Renal cortical epithelial cell (primary cell): ENCODE data around the gene CEP350. TPM values are rescaled to one million over a fixed set of nuclear protein-coding genes. Genes with fewer than 3 reads are reported as not detected.

Source experiments
- DNase-seq: peaks from one replicate; pipeline ENCODE4 v3.0.0-alpha.2; 2011; ENCODE audit warnings: low read depth
- total RNA-seq: library from RNA; depleted of rRNA; stranded (reverse); fragments of >200 nt; gene quantifications from 2 replicates; pipeline ENCODE4 v1.2.3, GENCODE V29; 2014

Gene CEP350, protein sequence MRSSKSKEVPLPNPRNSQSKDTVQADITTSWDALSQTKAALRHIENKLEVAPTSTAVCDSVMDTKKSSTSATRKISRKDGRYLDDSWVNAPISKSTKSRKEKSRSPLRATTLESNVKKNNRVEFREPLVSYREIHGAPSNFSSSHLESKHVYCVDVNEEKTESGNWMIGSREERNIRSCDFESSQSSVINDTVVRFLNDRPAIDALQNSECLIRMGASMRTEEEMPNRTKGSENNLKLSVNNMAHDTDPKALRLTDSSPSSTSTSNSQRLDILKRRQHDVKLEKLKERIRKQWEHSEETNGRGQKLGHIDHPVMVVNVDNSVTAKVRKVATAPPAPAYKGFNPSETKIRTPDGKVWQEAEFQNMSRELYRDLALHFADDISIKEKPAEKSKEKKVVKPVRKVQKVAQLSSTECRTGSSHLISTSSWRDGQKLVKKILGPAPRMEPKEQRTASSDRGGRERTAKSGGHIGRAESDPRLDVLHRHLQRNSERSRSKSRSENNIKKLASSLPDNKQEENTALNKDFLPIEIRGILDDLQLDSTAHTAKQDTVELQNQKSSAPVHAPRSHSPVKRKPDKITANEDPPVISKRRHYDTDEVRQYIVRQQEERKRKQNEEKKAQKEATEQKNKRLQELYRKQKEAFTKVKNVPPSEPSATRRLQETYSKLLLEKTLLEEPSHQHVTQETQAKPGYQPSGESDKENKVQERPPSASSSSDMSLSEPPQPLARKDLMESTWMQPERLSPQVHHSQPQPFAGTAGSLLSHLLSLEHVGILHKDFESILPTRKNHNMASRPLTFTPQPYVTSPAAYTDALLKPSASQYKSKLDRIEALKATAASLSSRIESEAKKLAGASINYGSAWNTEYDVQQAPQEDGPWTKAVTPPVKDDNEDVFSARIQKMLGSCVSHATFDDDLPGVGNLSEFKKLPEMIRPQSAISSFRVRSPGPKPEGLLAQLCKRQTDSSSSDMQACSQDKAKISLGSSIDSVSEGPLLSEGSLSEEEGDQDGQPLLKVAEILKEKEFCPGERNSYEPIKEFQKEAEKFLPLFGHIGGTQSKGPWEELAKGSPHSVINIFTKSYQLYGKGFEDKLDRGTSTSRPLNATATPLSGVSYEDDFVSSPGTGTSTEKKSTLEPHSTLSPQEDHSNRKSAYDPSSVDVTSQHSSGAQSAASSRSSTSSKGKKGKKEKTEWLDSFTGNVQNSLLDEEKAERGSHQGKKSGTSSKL (N-terminal part only)
- total RNA-seq, result 30.2 and 53.5 TPM in 2 replicates

DNA sequence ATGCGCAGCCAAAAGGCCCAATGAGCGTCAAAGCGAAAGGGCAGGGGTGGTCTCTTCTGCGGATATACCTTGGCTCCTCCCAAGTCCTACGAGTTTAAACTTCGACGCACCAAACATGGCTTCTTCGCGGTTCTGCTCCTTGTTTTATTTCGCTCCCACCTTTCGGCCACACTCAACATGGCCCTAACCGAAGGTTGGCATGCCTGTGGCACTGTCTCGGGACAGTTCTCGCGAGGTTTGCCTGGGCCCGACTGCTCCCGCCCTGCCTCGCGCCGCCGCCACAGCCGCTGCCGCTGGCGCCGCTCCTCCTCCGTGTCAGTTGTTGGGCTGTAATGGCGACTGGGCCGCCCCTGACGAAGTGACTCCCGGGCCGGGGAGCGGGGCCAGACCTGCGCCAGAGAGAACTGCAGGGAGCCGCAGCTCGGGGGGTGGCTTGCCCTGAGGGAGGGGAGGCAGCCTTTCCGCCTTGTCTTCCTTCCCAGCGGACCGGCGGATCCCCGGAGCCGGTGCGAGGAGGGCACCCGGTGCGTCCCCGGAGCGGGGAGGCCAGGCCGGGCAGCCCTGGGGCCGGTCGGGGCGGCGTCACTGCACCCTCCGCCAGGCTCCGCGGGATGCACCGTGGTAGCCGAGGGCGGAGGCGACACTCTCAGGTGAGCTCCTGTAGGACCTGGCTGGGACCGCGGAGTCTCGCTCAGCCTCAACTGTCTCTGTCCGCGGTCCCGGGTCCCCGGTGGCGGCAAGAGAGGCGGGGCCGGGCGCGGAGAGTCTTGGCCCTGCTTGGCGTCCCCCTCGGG is at the start of gene CEP350:
Gene CEP350 (plus strand): TSS at position 318 of the 794 bp plus-strand sequence. CDS start 31,372 bp downstream, outside the sequence.
- DNase-seq, result peak; percentile 99

DNA sequence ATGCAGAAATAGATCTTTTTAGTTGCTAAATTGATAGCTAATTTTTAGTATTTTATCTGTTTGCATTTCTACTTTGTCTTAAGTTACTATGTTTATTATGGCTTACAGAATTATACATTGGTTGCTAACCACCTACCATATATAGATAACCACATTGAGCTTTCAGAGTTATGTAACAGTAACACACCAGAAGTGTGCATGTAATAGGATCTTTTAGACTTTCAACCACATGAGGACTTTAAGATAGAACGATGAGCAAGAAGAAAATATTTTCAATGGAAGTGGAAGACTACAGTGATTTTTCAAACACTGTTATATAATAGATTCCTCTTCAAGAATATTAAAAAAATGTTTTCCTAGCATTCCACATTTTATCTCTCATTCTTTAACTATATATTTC is 43.7 kb upstream of the CEP350 start:
- DNase-seq, result no peak

DNA sequence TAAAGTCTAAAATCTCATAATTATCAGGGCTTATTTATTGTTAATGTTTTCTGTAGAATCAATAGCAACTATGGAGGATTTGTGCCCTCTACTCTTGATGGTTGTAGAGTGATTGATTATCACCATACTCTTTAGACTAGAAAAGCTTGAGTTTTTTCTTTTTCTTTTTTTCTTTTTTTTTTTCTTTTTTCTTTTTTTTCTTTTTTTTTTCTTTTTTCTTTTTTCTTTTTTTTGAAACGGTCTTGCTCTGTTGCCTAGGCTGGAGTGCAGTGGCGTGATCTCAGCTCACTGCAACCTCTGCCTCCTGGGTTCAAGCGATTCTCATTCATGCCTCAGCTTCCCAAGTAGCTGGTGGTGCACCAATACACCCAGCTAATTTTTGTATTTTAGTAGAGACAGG is 42.8 kb upstream of the CEP350 start:
- no peak for DNase-seq

DNA sequence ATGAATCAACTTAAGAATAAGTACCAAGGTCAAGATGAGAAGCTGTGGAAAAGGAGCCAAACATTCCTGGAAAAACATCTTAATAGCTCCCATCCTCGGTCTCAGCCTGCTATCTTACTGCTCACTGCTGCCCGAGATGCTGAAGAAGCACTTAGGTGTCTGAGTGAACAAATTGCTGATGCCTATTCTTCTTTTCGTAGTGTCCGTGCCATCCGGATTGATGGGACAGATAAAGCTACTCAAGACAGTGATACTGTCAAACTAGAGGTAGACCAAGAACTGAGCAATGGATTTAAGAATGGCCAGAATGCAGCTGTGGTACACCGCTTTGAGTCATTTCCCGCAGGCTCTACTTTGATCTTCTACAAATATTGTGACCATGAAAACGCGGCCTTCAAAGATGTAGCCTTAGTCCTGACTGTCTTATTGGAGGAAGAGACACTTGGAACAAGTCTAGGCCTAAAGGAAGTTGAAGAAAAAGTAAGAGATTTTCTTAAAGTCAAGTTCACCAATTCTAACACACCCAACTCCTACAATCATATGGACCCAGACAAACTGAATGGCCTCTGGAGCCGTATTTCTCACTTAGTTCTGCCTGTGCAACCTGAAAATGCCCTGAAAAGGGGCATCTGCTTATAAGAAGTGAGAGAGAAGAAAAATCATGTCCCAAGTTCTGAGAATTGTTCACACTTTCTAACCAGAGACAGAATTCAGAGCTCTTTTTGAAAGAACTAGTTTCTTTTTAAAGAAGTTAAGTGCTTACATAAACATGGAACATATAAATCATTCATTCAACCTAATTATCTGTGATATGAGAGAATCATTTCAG is 36.8 kb upstream of the CEP350 start:
- no peak for DNase-seq

DNA sequence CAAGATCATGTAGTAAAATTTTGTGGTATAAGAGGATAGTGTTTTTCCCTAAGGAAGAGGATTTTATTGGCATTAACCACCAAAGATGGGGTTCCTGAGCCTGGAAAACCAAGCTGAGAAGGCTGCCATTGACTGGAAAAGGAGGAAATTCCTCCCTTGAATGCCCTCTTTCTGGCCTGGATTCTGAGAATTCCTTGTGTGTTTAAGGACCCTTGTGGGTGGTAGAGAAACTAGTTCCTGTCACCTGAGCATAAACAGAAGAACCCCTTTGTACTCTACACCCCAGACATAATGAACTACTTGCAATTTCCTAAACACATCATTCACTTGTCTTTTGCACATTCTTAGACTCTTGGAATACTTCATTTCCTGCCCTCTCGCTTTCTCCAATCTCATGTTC is 33.1 kb upstream of the CEP350 start:
- DNase-seq, result no peak

DNA sequence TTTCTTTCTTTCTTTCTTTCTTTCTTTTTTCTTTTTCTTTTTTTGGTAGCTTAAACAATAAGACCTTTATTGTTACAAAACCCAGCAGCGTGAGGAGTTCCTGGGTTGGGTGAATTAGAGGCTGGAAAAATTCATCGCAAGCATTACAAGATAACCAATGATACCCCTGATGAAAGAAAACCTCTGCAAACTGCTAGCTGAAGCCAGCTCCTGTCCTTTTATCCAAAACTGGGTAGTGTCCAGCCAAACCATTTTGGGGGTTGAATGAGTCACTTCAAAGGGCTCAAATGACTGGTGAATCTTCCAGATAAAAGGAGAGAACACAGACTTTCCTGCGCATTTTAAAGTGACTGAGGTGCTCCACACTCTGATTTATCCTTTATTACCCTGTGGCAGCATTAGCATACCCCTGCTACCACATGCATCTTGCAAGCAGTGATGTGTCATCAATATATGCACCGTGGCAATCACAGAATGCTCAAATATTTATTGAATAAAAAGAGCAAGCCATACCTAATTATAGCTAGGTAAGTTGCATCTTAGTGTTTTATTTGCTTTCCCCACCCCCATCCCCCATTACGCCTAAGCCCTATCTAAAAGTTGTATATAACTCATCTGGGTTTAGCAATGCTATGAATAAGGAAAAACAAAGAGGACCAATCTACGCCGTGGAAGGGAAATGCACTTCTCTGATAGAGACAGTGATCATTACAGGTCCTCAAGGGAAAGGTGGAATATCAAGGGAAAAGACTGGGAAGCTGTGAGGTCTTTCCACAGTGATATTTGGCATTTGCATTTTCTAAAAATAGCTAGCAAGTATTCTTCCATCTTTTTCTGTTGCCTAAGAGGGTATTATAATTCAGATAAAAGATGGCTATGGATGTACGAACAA is 32.4 kb upstream of the CEP350 start:
- no peak for DNase-seq

DNA sequence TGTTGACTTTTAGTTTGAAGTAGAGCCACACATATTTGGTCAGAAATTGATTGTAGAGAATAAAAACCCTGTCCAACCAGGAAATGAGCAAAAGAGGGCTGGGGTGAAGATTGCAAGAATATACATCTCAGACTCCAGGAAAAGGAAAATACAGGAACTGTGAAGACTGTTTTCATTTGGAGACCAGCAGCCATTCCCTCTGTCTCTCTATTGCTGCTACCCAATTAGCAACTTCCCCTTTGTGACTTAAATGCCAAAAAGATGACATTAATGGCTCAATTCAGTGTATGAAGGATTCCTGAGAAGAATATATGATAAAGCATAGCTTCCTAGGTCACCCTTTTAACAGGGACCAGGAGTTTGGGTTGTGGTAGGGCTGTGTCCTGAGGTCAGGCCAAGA is 31.6 kb upstream of the CEP350 start:
- DNase-seq, result no peak

DNA sequence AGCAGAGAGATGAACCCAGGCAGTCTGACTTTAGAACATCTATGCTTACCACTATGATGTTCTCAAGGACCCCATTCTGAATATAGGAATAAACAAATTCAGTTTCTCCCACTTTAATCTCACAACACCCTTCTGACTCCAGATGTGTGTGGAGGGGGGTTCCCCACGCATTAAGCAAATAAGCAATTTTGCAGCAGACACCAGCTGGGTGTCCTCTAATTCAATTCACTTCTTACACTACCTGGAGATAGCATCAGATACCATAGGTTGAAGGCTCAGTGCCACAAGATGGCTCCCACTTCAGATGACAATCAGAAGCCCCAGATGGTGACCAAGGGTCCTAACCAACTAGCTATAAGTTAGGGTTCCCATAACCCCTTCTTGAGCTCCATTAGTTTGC is 30.3 kb upstream of the CEP350 start:
- DNase-seq, result no peak

DNA sequence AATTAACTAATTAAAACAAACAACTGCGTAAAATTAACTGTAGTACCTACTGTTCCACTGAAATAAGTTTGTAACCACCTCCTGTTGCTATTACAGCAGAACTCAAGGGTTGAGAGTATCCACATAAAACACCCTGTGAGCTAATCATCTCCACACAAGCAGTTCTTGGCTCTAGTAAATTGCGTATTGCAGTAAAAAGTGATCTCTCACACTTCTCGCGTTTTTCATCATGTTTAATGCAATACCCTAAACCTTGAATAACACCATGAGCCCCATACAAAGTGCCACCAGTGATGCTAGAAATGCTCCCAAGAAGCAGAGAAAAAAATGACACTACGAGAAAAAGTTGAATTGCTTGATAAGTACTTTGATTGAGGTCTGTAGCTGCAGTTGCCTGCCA is 29.3 kb upstream of the CEP350 start:
- no peak for DNase-seq

DNA sequence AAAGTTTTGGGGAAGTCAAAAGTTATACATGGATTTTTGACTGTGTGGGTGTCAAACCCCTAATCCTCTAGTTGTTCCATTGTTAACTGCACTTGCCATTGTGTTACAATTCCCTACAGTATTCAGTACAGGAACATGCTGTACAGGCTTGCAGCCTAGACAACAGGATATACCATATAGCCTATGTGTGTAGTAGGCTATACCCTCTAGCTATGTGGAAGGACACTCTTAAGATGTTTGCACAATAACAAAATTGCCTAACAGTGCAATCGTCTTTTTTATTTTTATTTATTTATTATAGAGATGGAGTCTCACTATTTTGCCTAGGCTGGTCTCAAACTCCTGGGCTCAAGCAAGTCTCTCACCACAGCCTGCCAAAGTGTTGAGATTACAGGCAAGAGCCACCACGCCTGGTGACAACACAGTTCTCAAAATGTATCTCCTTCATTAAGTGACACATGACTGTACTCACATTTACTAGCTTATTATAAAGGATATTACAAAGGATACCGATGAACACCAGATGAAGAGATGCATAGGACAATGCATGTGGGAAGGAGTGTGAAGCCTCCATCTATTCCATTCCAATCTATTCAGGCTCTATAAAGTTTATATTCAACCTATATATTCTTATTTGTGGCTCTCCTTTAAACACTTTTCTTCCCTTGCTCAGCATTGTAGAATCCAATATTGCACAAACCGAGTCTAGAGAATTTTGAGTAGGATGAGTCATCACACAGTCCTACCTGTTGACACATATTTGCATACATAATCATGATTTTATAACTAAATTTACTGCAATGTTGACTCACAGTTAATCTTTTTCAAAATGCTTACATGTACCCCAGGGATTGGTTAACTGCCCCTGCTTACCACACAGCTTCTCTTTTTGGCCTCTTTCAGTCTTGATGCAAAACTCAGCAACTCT is 28.4 kb upstream of the CEP350 start:
- peak; percentile 96 for DNase-seq

DNA sequence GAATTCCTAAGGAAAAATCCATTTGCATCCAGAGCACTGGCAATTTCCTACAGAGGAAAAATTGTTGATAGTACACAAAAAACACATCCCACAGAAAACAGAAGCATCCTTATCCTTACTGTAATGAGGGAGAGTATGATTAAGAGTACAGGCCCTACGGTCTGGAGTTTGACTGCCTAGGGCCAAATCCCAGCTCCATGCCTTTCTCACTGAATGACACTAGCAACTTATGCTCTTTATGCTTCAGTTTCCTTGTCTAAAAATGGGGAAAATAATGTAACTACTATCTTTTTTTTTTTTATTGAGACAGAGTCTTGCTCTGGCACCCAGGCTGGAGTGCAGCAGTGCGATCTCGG is 27.8 kb upstream of the CEP350 start:
- no peak for DNase-seq

DNA sequence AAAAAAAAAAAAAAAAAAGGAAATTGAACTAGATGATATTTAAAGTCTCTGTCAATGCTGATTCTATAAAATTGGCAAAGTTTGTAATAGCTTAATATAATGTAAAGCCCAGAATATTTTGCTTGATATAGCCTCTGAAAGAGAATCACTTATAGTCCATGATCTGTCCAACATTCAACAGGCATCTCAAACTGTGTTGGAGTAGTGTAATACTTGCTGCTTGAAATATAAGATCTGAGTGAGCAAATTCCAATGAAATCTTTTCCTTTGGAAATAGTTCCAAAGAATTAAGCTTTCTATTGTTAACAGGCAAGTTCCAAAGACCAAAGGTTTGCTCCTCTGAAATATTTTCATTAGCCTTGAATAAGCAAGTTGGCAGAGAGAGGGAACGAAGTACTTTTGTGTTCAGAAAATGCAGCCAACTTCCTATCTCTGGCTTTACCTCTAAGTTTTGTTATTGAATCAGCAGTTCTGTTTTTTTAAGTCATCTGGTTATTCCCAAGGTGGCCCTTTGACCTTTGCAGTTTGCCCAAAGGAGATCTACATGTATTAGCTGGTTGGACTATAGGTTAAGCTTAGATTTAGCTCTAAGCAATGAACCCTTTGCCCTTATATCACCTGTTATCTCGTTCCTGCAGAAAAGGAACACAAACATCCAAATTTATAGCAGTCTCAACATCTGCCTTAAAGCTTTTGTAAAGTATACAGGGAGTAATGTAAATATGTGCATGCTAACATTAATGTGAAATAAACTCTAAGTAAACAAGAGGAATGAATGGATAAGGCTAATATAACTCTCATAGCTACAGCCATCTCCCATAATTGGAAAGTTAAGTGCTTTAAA is 24.4 kb upstream of the CEP350 start:
- no peak for DNase-seq

DNA sequence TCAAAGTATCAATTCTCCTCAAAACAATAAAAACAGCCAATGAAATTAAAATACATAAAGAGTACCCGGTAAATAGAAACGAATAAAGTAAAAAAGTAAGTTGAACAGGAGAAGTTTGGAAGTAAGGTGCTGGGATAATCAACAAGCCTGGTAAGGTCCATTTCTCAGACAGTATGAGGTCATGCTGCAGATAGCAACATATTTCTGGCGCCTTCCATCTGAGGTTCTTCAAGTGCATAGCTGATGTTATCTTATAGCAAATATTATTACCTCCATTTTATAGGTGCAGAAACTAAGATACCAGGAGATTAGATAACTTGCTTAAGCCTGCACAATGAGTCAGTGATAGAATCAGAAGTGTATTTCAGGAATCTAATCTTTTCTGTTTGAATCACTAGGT is 23.7 kb upstream of the CEP350 start:
- no peak for DNase-seq

DNA sequence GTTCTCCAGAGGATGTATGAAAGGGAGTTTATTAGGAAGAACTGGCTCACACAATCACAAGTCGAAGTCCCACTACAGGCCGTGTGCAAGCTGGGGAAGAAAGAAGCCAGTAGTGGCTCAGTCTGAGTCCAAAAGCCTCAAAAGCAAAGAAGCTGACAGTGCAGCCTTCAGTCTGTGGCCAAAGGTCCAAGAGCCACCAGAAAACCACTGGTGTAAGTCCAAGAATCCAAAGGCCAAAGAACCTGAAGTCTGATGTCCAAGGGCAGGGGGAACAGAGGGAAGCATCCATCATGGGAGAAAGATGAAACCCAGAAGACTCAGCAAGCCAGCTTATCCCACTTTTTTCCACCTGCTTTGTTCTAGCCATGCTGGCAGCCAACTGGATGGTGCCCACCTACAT is 21.4 kb upstream of the CEP350 start:
- no peak for DNase-seq

DNA sequence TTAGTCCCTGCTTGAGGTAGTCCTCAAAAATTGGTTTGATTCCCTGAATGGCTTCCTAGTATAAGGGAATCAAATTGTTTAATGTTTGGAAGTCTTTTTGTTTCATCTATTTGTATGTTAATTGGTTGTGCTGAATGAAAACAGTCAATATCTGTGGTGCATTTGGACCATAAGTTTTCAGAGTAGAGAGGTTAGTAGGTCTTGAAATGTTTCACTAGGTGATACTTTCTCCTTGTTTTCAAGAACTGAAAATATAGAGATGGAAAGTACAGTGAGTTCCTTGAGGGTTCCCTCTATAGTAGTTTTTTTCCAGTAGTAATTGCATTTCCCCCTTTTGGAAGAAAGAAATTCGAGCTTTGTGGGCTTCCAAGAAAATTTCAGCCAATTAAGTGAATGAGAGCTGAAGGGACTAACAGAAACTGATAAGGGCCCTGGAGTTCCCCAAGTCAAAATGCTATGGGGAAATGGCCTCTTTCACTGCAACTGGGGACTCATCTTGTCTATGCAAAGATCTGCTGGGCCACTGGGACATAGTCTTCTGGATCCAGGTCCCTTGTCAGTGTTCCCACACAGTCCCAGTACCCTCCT is 18.6 kb upstream of the CEP350 start:
- no peak for DNase-seq

DNA sequence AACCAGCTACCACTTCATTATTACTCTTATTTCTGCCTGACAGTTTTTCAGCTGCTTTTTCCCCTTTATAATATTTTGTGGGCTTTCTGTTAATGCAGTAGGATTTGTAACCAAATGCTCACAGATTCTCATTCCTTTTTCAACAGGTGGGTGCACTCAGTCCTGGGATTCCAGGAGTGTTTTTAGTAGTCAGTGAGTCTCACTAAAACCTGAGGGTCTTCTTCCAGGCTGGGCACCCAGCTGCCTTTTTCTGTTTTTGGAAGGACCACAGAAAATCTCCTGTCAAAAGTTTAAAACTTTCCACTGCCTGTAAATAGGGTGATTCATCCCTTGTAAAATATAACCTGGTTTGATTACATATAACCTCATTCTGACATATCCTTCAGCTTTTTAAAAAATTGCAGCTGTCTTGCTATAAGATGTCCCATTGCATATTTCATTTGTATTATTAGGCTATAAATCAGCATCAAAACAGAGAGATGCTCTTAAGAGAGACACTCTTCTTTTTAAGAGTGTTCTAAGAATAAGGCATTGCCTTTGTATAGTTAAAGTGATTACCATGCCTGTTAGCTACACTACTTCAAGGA is 16.8 kb upstream of the CEP350 start:
- DNase-seq, result no peak

DNA sequence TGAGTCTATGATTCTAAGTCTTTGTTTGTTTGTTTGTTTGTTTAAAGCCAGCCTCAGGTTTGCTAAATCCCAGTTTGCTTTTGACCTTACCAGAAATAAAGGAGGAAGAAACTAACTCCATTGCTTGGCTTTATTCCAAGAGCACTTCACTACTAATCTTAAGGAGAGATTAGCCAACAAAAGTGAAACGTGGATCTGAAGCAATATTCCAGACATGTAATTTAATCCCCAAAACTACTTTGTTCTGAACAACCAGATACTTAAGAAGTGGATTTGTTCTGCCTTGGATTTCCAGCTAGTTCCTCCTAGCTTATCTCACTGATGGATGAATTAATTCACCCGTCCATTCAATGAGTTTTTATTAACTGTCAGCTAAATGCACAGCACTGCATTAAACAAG is 15.9 kb upstream of the CEP350 start:
- peak; percentile 15 for DNase-seq
